Upper lobe of left lung (tissue), 4 donors: ENCODE data around the gene RPL7A.

Experiments
- CTCF ChIP-seq, 6 experiments: fragments of 450-650 bp in 4 of 6; fragments of 200-600 bp in 2 of 6; sonication (generic) in 2 of 6; IDR thresholded peaks; one replicate each; pipeline ENCODE4 v1.5.1; 2016 to 2019; ENCODE audit warnings: antibody characterized with exemption in 6 of 6
- EP300 ChIP-seq, 4 donors: sonication (generic); formaldehyde crosslinking; IDR thresholded peaks; one replicate each; pipeline ENCODE4 v1.5.1; 2017; ENCODE audit warnings: antibody characterized with exemption in 4 of 4, control low read depth in 2 of 4
- POLR2AphosphoS5 ChIP-seq, 2 donors: sonication (generic); formaldehyde crosslinking; IDR thresholded peaks; one replicate each; pipeline ENCODE4 v1.5.1; 2017; ENCODE audit warnings: antibody characterized with exemption in 2 of 2

- TF ChIP-seq CTCF (IDR thresholded peaks at IDR 0.05): no peak
- no peak for TF ChIP-seq POLR2AphosphoS5 (IDR thresholded peaks at IDR 0.05)
- TF ChIP-seq EP300 (IDR thresholded peaks at IDR 0.05): no peak
These were observed 29.8 kb downstream of the RPL7A start for GRCh38 chr9:133377721-133378216.
